PC-3 (cell line): ENCODE data around the gene L1CAM. TPM values are rescaled to one million over a fixed set of nuclear protein-coding genes. Genes with fewer than 3 reads are reported as not detected.

Experiments used
- ATAC-seq: fragments of 200-7000 bp; cut with Tn5 transposase; 2 replicates; pipeline ENCODE4 v1.9.1; 2020; ENCODE audit warnings: mild to moderate bottlenecking, moderate library complexity
- BruUV-seq: library from RNA; stranded (reverse); fragments of 400-500 nt; replicated peaks from 2 replicates; lab custom pipeline; 2021; lab: Mats Ljungman, UMichigan
- CTCF ChIA-PET: fragments of 300-600 bp; sonication (Branson Sonifier 250); formaldehyde crosslinking; loops from one replicate; lab custom pipeline; 2022; ENCODE audit warnings: antibody characterized with exemption; lab: Charles Lee
- POLR2A ChIA-PET: fragments of 300-600 bp; sonication (Branson Sonifier 250); formaldehyde crosslinking; loops from one replicate; lab custom pipeline; 2022; ENCODE audit warnings: antibody characterized with exemption; ENCODE audit not compliant: unreplicated experiment; lab: Charles Lee
- DNase-seq: peaks from one replicate; pipeline ENCODE4 v3.0.0-alpha.2; 2015
- H2AFZ ChIP-seq: fragments of 300-600 bp; sonication (generic); 2 replicates; pipeline ENCODE4 v1.6.0; 2016; ENCODE audit warnings: antibody characterized with exemption, low read length
- H3F3A ChIP-seq: fragments of 300-600 bp; sonication (generic); one replicate; pipeline ENCODE4 v1.6.0; 2017; ENCODE audit warnings: antibody characterized with exemption, low read length, control low read depth, mild to moderate bottlenecking; ENCODE audit not compliant: unreplicated experiment
- H3K27ac ChIP-seq: fragments of 300-600 bp; sonication (generic); 2 replicates; pipeline ENCODE4 v1.5.1; 2016; ENCODE audit warnings: mild to moderate bottlenecking, low read length
- H3K27me3 ChIP-seq: fragments of 300-600 bp; sonication (generic); 2 replicates; pipeline ENCODE4 v1.6.1; 2016; ENCODE audit warnings: low read length, mixed read lengths
- H3K36me3 ChIP-seq: fragments of 300-600 bp; sonication (generic); 2 replicates; pipeline ENCODE4 v1.6.1; 2016; ENCODE audit warnings: low read depth, mixed run types, low read length, mixed read lengths
- H3K4me1 ChIP-seq: fragments of 300-600 bp; sonication (generic); 2 replicates; pipeline ENCODE4 v1.5.1; 2016; ENCODE audit warnings: low read length; ENCODE audit not compliant: insufficient read depth
- H3K4me2 ChIP-seq: fragments of 300-600 bp; sonication (generic); 2 replicates; pipeline ENCODE4 v1.6.0; 2016; ENCODE audit warnings: low read length
- H3K4me3 ChIP-seq: fragments of 300-600 bp; sonication (generic); 2 replicates; pipeline ENCODE4 v1.5.1; 2016; ENCODE audit warnings: mild to moderate bottlenecking, low read length, mixed read lengths
- H3K79me2 ChIP-seq: fragments of 300-600 bp; sonication (generic); 2 replicates; pipeline ENCODE4 v1.6.1; 2017; ENCODE audit warnings: low read length, mixed read lengths
- H3K9ac ChIP-seq: fragments of 300-600 bp; sonication (generic); 2 replicates; pipeline ENCODE4 v1.6.0; 2016; ENCODE audit warnings: mild to moderate bottlenecking, low read length
- H3K9me2 ChIP-seq: fragments of 300-600 bp; sonication (generic); replicated peaks from 2 replicates; pipeline ENCODE4 v1.6.1; 2016; ENCODE audit warnings: mixed run types, low read length, mixed read lengths
- H3K9me3 ChIP-seq: fragments of 300-600 bp; sonication (generic); 2 replicates; pipeline ENCODE4 v1.6.1; 2016; ENCODE audit warnings: low read length, mixed read lengths
- H4K20me1 ChIP-seq: fragments of 300-600 bp; sonication (generic); 2 replicates; pipeline ENCODE4 v1.6.1; 2016; ENCODE audit warnings: low read length, mixed read lengths
- EZH2 ChIP-seq: fragments of 300-600 bp; sonication (generic); IDR thresholded peaks from one replicate; pipeline ENCODE4 v1.6.1; 2017; ENCODE audit warnings: antibody characterized with exemption, mild to moderate bottlenecking, low read length; ENCODE audit not compliant: unreplicated experiment
- EZH2phosphoT487 ChIP-seq: fragments of 300-600 bp; sonication (generic); IDR thresholded peaks from 2 replicates; pipeline ENCODE4 v1.6.1; 2018; ENCODE audit warnings: mild to moderate bottlenecking, antibody characterized with exemption, low read length, borderline replicate concordance
- intact Hi-C: fragments of 100-400 bp; cut with micrococcal nuclease; formaldehyde crosslinking; loops from 2 replicates; pipeline ENCODE4 v1.9.0; 2023
- total RNA-seq: library from RNA; depleted of rRNA; stranded (reverse); fragments of >200 nt; gene quantifications from 2 replicates; pipeline ENCODE4 v1.2.3, GENCODE V29; 2014
- TF ChIP-seq, protein P1 (sequence below): fragments of 300-600 bp; sonication (generic); conservative IDR thresholded peaks from 2 replicates; pipeline ENCODE4 v1.5.1; 2017; ENCODE audit warnings: antibody characterized with exemption, low read depth, mild to moderate bottlenecking, low read length

Gene L1CAM
- total RNA-seq, 1 experiment from 2014 or later = 5.2 TPM

DNA sequence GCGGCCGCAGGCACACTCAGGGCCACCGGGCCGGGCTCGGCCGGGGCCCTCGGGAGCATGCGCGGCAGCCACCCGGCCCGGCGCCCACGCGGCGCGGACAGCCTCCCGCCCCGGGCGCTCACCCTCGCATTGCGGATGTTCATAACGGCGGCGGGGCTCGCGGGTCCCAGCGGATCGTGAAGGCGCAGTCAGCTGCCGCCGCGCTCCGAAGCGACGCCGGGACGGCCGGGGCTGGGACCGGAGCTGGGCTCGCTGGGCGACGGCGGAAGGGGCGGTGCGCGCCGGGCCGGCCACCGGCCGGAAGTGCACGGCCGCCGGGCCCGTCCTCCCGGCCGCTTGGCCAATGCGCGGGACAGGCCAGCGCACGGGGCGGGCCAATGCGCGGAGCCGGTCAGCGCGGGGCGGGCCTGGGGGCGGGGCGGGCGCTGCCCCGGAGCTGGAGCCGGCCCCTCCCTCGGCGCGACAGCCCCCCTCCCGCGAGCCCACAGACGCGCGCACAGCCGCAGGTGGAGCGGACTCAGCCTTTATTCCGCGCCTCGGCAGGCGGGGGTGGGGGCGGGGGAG is 48.9 kb upstream of the L1CAM start, which contains the start of gene NAA10:
Gene NAA10 (minus strand): TSS at position 276 of the 564 bp plus-strand sequence. CDS start 133 bp downstream, at position 143.
- ChIA-PET POLR2A (no interaction called here), CTCF (interaction anchor here (0.8 to 1.2 kb wide), 2 partner anchors 11 to 12 kb away, joined by 4 to 6 read pairs; no protein-coding TSS in a partner anchor)
- Histone ChIP-seq H3K4me1 (peaks cover 5% of the 10 kb centered on the region; the same call in 1 of the 2 replicates), H3K27me3 (no peaks in the 10 kb centered on the region), H3K4me2 (peak within 1 kb of the TSS; percentile 96), H3K36me3 (peaks cover 11% of the 10 kb centered on the region), H3K9me2 (no peaks in the 10 kb centered on the region), H2AFZ (peak within 1 kb of the TSS; percentile 69), H4K20me1 (no peaks in the 10 kb centered on the region), H3K4me3 (peak within 1 kb of the TSS; percentile 99), H3K27ac (no peak within 1 kb of the TSS), H3K79me2 (peaks cover 32% of the 10 kb centered on the region), H3K9ac (peak within 1 kb of the TSS; percentile 97), H3F3A (no peaks in the 10 kb centered on the region), H3K9me3 (no peaks in the 10 kb centered on the region)
- BruUV-seq = no TSS peak
- peak; percentile 98 for ATAC-seq
- TF ChIP-seq EZH2 (no peak), EZH2phosphoT487 (no peak)
- TF ChIP-seq, protein P1, sequence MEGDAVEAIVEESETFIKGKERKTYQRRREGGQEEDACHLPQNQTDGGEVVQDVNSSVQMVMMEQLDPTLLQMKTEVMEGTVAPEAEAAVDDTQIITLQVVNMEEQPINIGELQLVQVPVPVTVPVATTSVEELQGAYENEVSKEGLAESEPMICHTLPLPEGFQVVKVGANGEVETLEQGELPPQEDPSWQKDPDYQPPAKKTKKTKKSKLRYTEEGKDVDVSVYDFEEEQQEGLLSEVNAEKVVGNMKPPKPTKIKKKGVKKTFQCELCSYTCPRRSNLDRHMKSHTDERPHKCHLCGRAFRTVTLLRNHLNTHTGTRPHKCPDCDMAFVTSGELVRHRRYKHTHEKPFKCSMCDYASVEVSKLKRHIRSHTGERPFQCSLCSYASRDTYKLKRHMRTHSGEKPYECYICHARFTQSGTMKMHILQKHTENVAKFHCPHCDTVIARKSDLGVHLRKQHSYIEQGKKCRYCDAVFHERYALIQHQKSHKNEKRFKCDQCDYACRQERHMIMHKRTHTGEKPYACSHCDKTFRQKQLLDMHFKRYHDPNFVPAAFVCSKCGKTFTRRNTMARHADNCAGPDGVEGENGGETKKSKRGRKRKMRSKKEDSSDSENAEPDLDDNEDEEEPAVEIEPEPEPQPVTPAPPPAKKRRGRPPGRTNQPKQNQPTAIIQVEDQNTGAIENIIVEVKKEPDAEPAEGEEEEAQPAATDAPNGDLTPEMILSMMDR = no peak
- peak; percentile 83 for DNase-seq
- intact Hi-C loops = no loop called here

DNA sequence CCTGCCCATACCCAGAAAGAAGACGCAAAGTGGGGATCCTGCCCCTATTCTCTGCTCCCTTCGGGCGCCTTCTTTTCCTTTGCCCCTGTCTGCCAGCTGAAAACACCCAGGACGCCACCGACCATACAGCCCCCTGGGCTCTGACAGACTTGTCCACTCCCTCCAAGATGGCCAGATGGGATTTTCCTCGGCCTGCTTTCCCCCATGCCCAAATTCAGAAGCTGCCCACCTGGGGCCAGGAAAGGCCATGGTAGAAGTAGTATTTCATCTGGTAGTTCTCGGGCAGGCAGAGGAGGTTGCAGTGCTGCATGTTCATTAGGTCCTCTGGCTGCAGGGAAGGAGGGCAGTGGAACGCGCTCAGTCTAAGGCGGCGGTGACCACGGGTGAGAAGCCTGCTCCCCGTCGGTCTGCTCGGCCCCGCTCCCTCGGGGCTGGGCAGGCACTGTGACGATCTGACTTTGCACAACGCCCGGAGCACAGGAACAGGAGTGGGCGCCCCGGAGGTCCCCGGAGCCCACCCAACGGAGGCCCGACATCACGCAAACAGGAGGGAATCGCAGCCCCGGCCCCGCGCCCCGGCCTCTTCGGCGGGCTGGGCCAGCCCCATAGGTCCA is 48.3 kb upstream of the L1CAM start:
- Histone ChIP-seq H3K4me2 (peak overlapping the region; percentile 96), H3F3A (no peaks in the 10 kb centered on the region), H3K79me2 (peaks cover 32% of the 10 kb centered on the region), H3K9me2 (no peaks in the 10 kb centered on the region), H3K27me3 (no peaks in the 10 kb centered on the region), H4K20me1 (no peaks in the 10 kb centered on the region), H3K27ac (no peak overlapping the region), H3K9me3 (no peaks in the 10 kb centered on the region), H3K9ac (peak overlapping the region; percentile 97), H3K36me3 (peaks cover 11% of the 10 kb centered on the region), H2AFZ (peak overlapping the region; percentile 48; the same call in 1 of the 2 replicates), H3K4me1 (peaks cover 8% of the 10 kb centered on the region), H3K4me3 (peak overlapping the region; percentile 99)
- ChIA-PET POLR2A (no interaction called here), CTCF (interaction anchor here (0.6 to 1.2 kb wide), 2 partner anchors 11 to 41 kb away, joined by 5 to 6 read pairs; no protein-coding TSS in a partner anchor)
- ATAC-seq (peak; percentile 7), DNase-seq (no peak)
- TF ChIP-seq EZH2phosphoT487 (no peak), EZH2 (no peak)
- TF ChIP-seq, protein P1 = no peak
- intact Hi-C loops = no loop called here
- TSS peak; percentile 50 for BruUV-seq

DNA sequence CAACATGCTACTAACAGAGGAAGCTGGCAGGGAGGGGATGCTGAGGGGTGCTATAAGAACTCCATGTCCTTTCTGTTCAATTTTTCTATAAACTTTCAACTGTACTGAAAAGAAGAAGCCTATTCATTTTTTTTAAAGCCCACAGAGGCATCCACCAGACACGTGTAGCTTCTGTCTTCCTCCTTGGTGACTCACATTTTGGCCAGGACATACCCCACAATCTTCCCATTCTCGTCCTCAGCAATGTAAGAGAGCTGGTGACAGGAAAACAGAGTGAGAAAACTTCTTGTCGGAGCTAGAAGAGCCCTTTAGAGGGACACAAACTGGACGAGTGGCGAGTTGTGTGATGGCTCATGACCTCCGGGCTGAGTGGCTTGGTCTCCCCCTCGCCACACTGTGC is 47.8 kb upstream of the L1CAM start:
- Histone ChIP-seq H2AFZ (no peak overlapping the region), H3K9ac (peak overlapping the region; percentile 97), H3F3A (no peaks in the 10 kb centered on the region), H3K79me2 (peaks cover 32% of the 10 kb centered on the region), H3K4me3 (peak overlapping the region; percentile 99), H3K36me3 (peaks cover 11% of the 10 kb centered on the region), H3K9me3 (no peaks in the 10 kb centered on the region), H3K4me1 (peaks cover 13% of the 10 kb centered on the region), H3K4me2 (peak overlapping the region; percentile 96), H3K27me3 (no peaks in the 10 kb centered on the region), H3K9me2 (no peaks in the 10 kb centered on the region), H3K27ac (no peak overlapping the region), H4K20me1 (no peaks in the 10 kb centered on the region)
- ATAC-seq = no peak
- DNase-seq = peak; percentile 43
- no TSS peak for BruUV-seq
- ChIA-PET POLR2A (no interaction called here), CTCF (interaction anchor here (0.6 kb wide), 1 partner anchor 41 kb away, joined by 5 read pairs; no protein-coding TSS in a partner anchor)
- intact Hi-C loops = no loop called here
- no peak for TF ChIP-seq EZH2
- TF ChIP-seq, protein P1 = no peak
- TF ChIP-seq EZH2phosphoT487 = no peak
